WTC11 (cell line): Measurements from ENCODE around the gene CHST15. TPM values are rescaled to one million over a fixed set of nuclear protein-coding genes. Genes with fewer than 3 reads are reported as not detected.

Source experiments
- ATAC-seq: fragments of 200-7000 bp; cut with Tn5 transposase; 2 replicates; pipeline ENCODE4 v1.10.0; 2021; ENCODE audit warnings: mild to moderate bottlenecking, moderate library complexity
- CTCF ChIA-PET: fragments of 300-600 bp; sonication (Branson Sonifier 250); formaldehyde crosslinking; loops from one replicate; lab custom pipeline; 2021; ENCODE audit warnings: antibody characterized with exemption; lab: Charles Lee
- POLR2A ChIA-PET: fragments of 350-600 bp; sonication (Branson Sonifier 250); formaldehyde crosslinking; loops from one replicate; lab custom pipeline; 2021; ENCODE audit warnings: antibody characterized with exemption; lab: Charles Lee
- DNase-seq: peaks from one replicate; pipeline ENCODE4 v3.0.0; 2021; ENCODE audit warnings: low spot score
- H3K27ac Mint-ChIP-seq: 2 replicates; pipeline ENCODE4 v1.8.0; 2021; ENCODE audit warnings: mixed read lengths
- H3K27me3 Mint-ChIP-seq: 2 replicates; pipeline ENCODE4 v1.8.0; 2021; ENCODE audit warnings: low read depth, mild to moderate bottlenecking, moderate library complexity, mixed read lengths
- H3K36me3 Mint-ChIP-seq: 2 replicates; pipeline ENCODE4 v1.8.0; 2021; ENCODE audit warnings: mixed read lengths
- H3K4me1 Mint-ChIP-seq: 2 replicates; pipeline ENCODE4 v1.8.0; 2022; ENCODE audit warnings: mixed read lengths
- H3K4me3 Mint-ChIP-seq: 2 replicates; pipeline ENCODE4 v1.8.0; 2021; ENCODE audit warnings: mild to moderate bottlenecking, moderate library complexity, mixed read lengths
- H3K9me3 Mint-ChIP-seq: 2 replicates; pipeline ENCODE4 v1.8.0; 2021; ENCODE audit warnings: mixed read lengths
- ATF1 ChIP-seq: sonication (generic); formaldehyde crosslinking; IDR thresholded peaks from 2 replicates; pipeline ENCODE4 v1.8.1; 2023; ENCODE audit warnings: mild to moderate bottlenecking, moderate library complexity, missing genetic modification reagents
- ATF3 ChIP-seq: sonication (generic); formaldehyde crosslinking; conservative IDR thresholded peaks from 2 replicates; pipeline ENCODE4 v1.8.1; 2022; ENCODE audit warnings: mild to moderate bottlenecking, missing genetic modification reagents
- ELF4 ChIP-seq: sonication (generic); formaldehyde crosslinking; IDR thresholded peaks from 2 replicates; pipeline ENCODE4 v1.8.1; 2022; ENCODE audit warnings: low read depth, mild to moderate bottlenecking, moderate library complexity, missing genetic modification reagents
- ERG ChIP-seq: fragments of 250-450 bp; sonication (Bioruptor Pico); IDR thresholded peaks from 2 replicates; pipeline ENCODE4 v1.8.0; 2021; ENCODE audit warnings: mild to moderate bottlenecking
- NR1H2 ChIP-seq: sonication (generic); formaldehyde crosslinking; IDR thresholded peaks from 2 replicates; pipeline ENCODE4 v1.9.0; 2021; ENCODE audit warnings: mild to moderate bottlenecking, moderate library complexity, missing genetic modification reagents
- NR2C2 ChIP-seq: sonication (generic); formaldehyde crosslinking; IDR thresholded peaks from 2 replicates; pipeline ENCODE4 v1.8.0; 2022; ENCODE audit warnings: mild to moderate bottlenecking, missing genetic modification reagents
- STAT6 ChIP-seq: sonication (generic); formaldehyde crosslinking; conservative IDR thresholded peaks from 2 replicates; pipeline ENCODE4 v1.8.1; 2023; ENCODE audit warnings: mild to moderate bottlenecking, low read depth, missing genetic modification reagents, moderate library complexity
- ZNF423 ChIP-seq: fragments of 250-450 bp; sonication (Bioruptor Pico); IDR thresholded peaks from 2 replicates; pipeline ENCODE4 v2.1.2; 2022; ENCODE audit warnings: mild to moderate bottlenecking, moderate library complexity
- total RNA-seq: library from RNA; stranded (reverse); gene quantifications from 3 replicates; pipeline ENCODE4 v1.2.3, GENCODE V29; 2021
- TF ChIP-seq, protein P1 (sequence below): fragments of 250-450 bp; sonication (Bioruptor Pico); IDR thresholded peaks from 2 replicates; pipeline ENCODE4 v1.9.0; 2021; ENCODE audit warnings: moderate library complexity, mild to moderate bottlenecking, inconsistent platforms, borderline replicate concordance
- TF ChIP-seq, protein P2 (sequence below): sonication (generic); formaldehyde crosslinking; IDR thresholded peaks from 2 replicates; pipeline ENCODE4 v1.8.1; 2022; ENCODE audit warnings: missing genetic modification reagents, borderline replicate concordance
- TF ChIP-seq, protein P3 (sequence below): sonication (generic); formaldehyde crosslinking; IDR thresholded peaks from 2 replicates; pipeline ENCODE4 v1.8.1; 2023; ENCODE audit warnings: mild to moderate bottlenecking, missing genetic modification reagents

The CHST15 gene
- total RNA-seq, 1 experiment from 2014 or later, result 10.7 TPM

DNA sequence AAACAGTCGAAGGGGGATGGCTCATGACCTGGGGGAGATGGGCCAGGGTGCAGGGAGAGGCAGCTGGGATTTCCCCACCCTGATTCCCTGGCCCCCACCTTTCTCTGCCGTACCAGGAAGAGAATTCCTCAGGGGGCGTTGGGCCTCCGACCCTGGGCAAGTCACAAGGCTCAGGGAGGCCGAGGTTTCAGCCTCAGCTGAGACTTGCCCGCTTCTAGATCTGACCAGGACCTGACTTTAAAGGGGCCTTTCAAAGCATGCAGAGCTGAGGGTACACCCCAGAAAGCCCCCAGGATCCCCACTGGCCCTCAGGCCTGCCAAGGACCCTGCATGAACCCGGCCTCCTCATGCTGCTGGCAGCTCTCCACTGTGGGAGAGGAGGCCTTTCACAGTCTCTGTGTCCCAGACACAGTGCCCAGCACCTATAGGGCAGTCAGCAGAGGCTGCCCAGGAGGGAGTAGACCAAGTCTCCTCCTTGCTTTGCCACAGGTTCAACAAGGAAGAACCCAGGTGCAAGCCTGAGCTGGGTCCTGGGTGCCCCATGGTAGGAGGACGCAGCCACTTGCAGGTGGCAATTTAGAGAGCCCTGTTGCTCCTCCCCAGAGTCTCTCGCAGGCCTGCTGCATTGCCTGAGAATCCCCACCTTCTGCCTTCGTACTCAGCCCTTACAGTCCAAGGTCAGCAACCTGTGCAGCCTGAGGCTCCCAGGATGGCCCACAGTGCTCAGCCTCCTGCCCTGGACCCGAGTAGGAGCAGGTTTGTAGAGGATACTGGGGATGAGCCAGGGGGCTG, 89.3 kb downstream of the CHST15 start (continued):
- no peak for TF ChIP-seq ERG
- TF ChIP-seq NR2C2, result no peak

GRCh38 chr10:124003481-124003870, 89.9 kb downstream of the CHST15 start:
- TF ChIP-seq, protein P1, sequence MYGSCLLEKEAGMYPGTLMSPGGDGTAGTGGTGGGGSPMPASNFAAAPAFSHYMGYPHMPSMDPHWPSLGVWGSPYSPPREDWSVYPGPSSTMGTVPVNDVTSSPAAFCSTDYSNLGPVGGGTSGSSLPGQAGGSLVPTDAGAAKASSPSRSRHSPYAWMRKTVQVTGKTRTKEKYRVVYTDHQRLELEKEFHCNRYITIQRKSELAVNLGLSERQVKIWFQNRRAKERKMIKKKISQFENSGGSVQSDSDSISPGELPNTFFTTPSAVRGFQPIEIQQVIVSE (CRISPR knock-in tag), result no peak
- TF ChIP-seq ATF3 (no peak), STAT6 (no peak)
- peaks cover 10% of the 10 kb centered on the region for H3K4me1 Mint-ChIP-seq
- H3K27me3 Mint-ChIP-seq, result no peaks in the 10 kb centered on the region
- CTCF ChIA-PET, result interaction anchor here (0.8 kb wide), 1 partner anchor 9 kb away, joined by 4 read pairs; no protein-coding TSS in a partner anchor
- POLR2A ChIA-PET, result no interaction called here
- H3K9me3 Mint-ChIP-seq, result no peaks in the 10 kb centered on the region
- ATAC-seq (no peak), DNase-seq (no peak)
- H3K27ac Mint-ChIP-seq, result no peak overlapping the region
- H3K4me3 Mint-ChIP-seq, result no peak overlapping the region
- H3K36me3 Mint-ChIP-seq, result no peaks in the 10 kb centered on the region; the same call in 1 of the 2 replicates

DNA sequence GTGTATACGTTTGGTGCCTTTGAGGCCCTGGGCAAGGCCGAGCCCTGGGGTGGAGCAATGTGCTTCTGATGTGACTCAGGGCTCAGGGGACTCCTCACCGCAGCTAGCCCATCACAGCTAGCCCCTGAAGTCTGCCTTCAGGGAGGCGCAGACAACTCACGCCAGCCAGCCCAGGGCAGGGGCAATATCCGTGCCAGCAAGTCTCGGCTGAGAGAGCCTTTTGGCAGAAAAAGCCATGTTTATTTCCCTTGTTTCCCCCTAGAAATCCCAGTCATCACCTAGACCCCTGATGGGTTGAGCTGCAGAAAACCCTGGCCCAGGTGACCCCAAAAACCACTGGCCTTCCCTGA, 90.4 kb downstream of the CHST15 start:
- no peak for DNase-seq
- Mint-ChIP-seq H3K27me3 (no peaks in the 10 kb centered on the region), H3K4me1 (peaks cover 10% of the 10 kb centered on the region), H3K27ac (no peak overlapping the region; the same call in 1 of the 2 replicates), H3K36me3 (no peaks in the 10 kb centered on the region; the same call in 1 of the 2 replicates), H3K9me3 (no peaks in the 10 kb centered on the region), H3K4me3 (no peak overlapping the region)
- POLR2A ChIA-PET, result no interaction called here
- TF ChIP-seq ATF1 (CRISPR knock-in tag) (no peak), ZNF423 (no peak), ELF4 (no peak), NR1H2 (CRISPR knock-in tag) (no peak)
- TF ChIP-seq, protein P2, sequence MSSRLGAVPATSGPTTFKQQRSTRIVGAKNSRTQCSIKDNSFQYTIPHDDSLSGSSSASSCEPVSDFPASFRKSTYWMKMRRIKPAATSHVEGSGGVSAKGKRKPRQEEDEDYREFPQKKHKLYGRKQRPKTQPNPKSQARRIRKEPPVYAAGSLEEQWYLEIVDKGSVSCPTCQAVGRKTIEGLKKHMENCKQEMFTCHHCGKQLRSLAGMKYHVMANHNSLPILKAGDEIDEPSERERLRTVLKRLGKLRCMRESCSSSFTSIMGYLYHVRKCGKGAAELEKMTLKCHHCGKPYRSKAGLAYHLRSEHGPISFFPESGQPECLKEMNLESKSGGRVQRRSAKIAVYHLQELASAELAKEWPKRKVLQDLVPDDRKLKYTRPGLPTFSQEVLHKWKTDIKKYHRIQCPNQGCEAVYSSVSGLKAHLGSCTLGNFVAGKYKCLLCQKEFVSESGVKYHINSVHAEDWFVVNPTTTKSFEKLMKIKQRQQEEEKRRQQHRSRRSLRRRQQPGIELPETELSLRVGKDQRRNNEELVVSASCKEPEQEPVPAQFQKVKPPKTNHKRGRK (CRISPR knock-in tag), result no peak
- TF ChIP-seq, protein P3, sequence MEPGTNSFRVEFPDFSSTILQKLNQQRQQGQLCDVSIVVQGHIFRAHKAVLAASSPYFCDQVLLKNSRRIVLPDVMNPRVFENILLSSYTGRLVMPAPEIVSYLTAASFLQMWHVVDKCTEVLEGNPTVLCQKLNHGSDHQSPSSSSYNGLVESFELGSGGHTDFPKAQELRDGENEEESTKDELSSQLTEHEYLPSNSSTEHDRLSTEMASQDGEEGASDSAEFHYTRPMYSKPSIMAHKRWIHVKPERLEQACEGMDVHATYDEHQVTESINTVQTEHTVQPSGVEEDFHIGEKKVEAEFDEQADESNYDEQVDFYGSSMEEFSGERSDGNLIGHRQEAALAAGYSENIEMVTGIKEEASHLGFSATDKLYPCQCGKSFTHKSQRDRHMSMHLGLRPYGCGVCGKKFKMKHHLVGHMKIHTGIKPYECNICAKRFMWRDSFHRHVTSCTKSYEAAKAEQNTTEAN (CRISPR knock-in tag), result no peak
- CTCF ChIA-PET, result interaction anchor here (1.0 kb wide), 1 partner anchor 8 kb away, joined by 3 read pairs; no protein-coding TSS in a partner anchor
- ATAC-seq, result no peak
